Kidney (tissue), 14 donors: ENCODE results near the gene GPC2. TPM values are rescaled to one million over a fixed set of nuclear protein-coding genes. Genes with fewer than 3 reads are reported as not detected.
"Not testable (repeated sequence)": the region's sequence is repeated elsewhere in the genome, so short reads cannot be mapped to it uniquely, and the experiment has no call there.

ENCODE experiments used
- DNase-seq, 5 donors: peaks; one replicate each; pipeline ENCODE4 v3.0.0-alpha.2; 2013 to 2020
- FAIRE-seq: peaks from 2 replicates; lab custom pipeline; 2012; peaks lifted over from hg19 to GRCh38; lab: Jason Lieb, UNC
- H3K27ac ChIP-seq, 2 donors: one replicate each; pipeline ENCODE4 v1.7.0; 2013; ENCODE audit warnings: low read depth in 2 of 2, low read length in 2 of 2, inconsistent platforms in 1 of 2
- H3K27me3 ChIP-seq: one replicate; pipeline ENCODE4 v1.7.1; 2013; ENCODE audit warnings: low read length, inconsistent platforms; ENCODE audit not compliant: control insufficient read depth, insufficient read depth
- H3K36me3 ChIP-seq, 3 donors: one replicate each; pipeline versions ENCODE4 v1.7.0 to v1.7.1; 2013; ENCODE audit warnings: low read length in 3 of 3, control low read depth in 1 of 3, inconsistent platforms in 1 of 3; ENCODE audit not compliant: insufficient read depth in 3 of 3, control insufficient read depth in 2 of 3
- H3K4me1 ChIP-seq, 3 donors: one replicate each; pipeline versions ENCODE4 v1.7.0 to v1.7.1; 2013; ENCODE audit warnings: low read length in 3 of 3, inconsistent platforms in 1 of 3, low read depth in 1 of 3; ENCODE audit not compliant: control insufficient read depth in 2 of 3, insufficient read depth in 2 of 3
- H3K4me3 ChIP-seq, 3 donors: one replicate each; pipeline versions ENCODE4 v1.7.0 to v1.8.1; 2013; ENCODE audit warnings: low read length in 3 of 3, control low read depth in 1 of 3, inconsistent platforms in 1 of 3
- H3K9ac ChIP-seq, 3 donors: one replicate each; pipeline versions ENCODE4 v1.7.0 to v1.7.1; 2013; ENCODE audit warnings: low read length in 3 of 3, control low read depth in 1 of 3, inconsistent platforms in 1 of 3
- H3K9me3 ChIP-seq, 3 donors: one replicate each; pipeline versions ENCODE4 v1.7.0 to v1.7.1; 2013; ENCODE audit warnings: low read length in 3 of 3, control low read depth in 1 of 3, inconsistent platforms in 1 of 3; ENCODE audit not compliant: control insufficient read depth in 2 of 3, insufficient read depth in 1 of 3
- intact Hi-C: fragments of 100-400 bp; cut with DNase I; formaldehyde crosslinking; loops from one replicate; pipeline ENCODE4 v1.11.1; 2022
- polyA plus RNA-seq: library from polyadenylated mRNA; stranded (reverse); fragments of 350-450 nt; fragmentation: Illumina TruSeq; extraction: RNeasy Lipid Tissue Mini Kit (QIAGEN cat#74804); gene quantifications from one replicate; pipeline ENCODE4 v1.2.3, GENCODE V29; 2014; ENCODE audit warnings: low read depth, low replicate concordance; ENCODE audit not compliant: insufficient read depth
- total RNA-seq: library from RNA; stranded (reverse); fragmentation: NEBNext Ultra II Directional; extraction: Animal tissue kit (Norgen Biotek cat#: 25700); gene quantifications from one replicate; pipeline ENCODE4 v1.2.1, GENCODE V29; 2021
- TF ChIP-seq, protein P1 (sequence below): IDR thresholded peaks from 3 replicates; pipeline ENCODE4 v1.5.1; 2012; ENCODE audit warnings: mild to moderate bottlenecking, moderate library complexity, borderline replicate concordance; ENCODE audit not compliant: insufficient read depth; ENCODE audit errors: extremely low read depth
- donor health status: control.
- donor health status: control.
- donor health status: control.
- donor health status: control.
- donor health status: control.
- donor health status: DM: yes; HTN: yes; CAD: no.
- donor health status: Normal renal cell carcinoma (clear cell type).

The GPC2 gene
- total and polyA plus RNA-seq, 2 donors from 2014 or later, result 0.73 to 1.8 TPM

DNA sequence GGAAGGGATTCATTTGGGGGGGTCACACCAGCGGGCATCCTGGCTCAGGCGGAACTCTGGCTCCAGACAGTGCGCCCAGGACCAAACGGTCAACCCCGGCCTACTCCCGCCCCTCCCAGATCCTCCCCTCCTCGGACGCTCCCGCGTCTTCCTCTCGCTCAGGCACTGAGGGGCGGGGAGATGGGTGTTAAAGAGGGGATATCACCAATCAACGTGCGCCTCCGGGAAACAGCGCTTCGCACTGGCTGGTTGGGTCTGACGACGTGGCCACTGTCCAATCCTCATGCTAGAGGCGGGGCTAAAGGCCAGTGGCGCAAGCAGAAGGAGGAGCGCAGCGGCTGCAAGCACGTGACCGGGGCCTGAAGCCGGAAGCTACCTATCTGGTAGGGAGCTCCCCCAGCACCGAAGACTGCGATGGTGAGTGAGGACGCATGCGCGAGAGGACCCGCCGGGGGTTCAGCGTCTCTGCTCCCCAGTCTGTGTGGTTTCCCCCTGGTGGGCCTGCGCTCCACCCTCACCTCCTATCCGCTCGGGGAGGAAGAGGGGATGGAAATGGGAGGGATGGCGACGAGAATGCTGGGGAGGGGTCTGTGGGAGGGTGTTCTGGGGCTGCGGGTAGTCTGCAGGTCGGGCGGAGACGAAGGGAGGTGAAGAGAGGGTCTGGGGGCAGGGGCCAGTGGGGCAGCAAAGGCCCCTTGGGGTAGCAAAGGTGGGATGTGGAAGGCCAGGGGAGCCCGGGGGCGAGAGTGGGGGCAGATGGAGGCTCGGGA lies 28.4 kb downstream of the GPC2 start, which contains the start of gene LAMTOR4:
Gene LAMTOR4, plus strand, starts transcription at position 360 of the 770 bp plus-strand sequence. Its CDS starts 55 bp downstream, at position 415.
- peak; percentile 98 for FAIRE-seq
- intact Hi-C loops, result no loop called here
- no peaks in the 10 kb centered on the region for H3K9me3 ChIP-seq
- peak within 1 kb of the TSS; percentile 89 to 95 for H3K27ac ChIP-seq
- peaks cover 0 to 8% (median 3%) of the 10 kb centered on the region in 3 donors for H3K4me1 ChIP-seq
- H3K9ac ChIP-seq, result peak within 1 kb of the TSS; percentile 81 to 98 (median 98)
- peak; percentile 99 to 100 (median 99) for DNase-seq
- TF ChIP-seq, protein P1, sequence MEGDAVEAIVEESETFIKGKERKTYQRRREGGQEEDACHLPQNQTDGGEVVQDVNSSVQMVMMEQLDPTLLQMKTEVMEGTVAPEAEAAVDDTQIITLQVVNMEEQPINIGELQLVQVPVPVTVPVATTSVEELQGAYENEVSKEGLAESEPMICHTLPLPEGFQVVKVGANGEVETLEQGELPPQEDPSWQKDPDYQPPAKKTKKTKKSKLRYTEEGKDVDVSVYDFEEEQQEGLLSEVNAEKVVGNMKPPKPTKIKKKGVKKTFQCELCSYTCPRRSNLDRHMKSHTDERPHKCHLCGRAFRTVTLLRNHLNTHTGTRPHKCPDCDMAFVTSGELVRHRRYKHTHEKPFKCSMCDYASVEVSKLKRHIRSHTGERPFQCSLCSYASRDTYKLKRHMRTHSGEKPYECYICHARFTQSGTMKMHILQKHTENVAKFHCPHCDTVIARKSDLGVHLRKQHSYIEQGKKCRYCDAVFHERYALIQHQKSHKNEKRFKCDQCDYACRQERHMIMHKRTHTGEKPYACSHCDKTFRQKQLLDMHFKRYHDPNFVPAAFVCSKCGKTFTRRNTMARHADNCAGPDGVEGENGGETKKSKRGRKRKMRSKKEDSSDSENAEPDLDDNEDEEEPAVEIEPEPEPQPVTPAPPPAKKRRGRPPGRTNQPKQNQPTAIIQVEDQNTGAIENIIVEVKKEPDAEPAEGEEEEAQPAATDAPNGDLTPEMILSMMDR, result no peak
- H3K4me3 ChIP-seq, result peak within 1 kb of the TSS; percentile 88 to 98 (median 94)
- peaks cover 0 to 2% (median 0%) of the 10 kb centered on the region in 3 donors for H3K36me3 ChIP-seq
- no peaks in the 10 kb centered on the region for H3K27me3 ChIP-seq

DNA sequence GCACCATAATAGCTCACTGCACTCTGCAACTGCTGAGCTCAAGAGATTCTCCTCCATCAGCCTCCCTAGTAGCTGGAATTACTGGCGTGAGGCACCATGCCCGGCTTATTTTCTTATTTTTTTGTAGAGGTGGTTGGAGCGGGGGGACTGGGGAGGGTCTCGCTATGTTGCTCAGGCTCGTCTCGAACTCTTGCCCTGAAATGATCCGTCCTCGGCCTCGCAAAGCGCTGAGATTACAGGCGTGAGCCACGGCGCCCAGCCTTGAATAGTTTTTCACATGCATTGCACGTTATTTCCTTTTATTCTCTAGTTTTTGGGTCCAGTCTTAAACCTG lies 29.0 kb downstream of the GPC2 start:
- H3K27me3 ChIP-seq, result no peaks in the 10 kb centered on the region
- FAIRE-seq (no peak), DNase-seq (no peak)
- TF ChIP-seq, protein P1, result no peak
- intact Hi-C loops, result no loop called here
- no peaks in the 10 kb centered on the region for H3K9me3 ChIP-seq
- H3K36me3 ChIP-seq, result no peaks in the 10 kb centered on the region
- peak overlapping the region in 1 of 2 donors; percentile 38 for H3K27ac ChIP-seq
- peak overlapping the region; percentile 69 to 98 (median 79) for H3K4me3 ChIP-seq
- H3K9ac ChIP-seq, result peak overlapping the region; percentile 47 to 77 (median 55)
- H3K4me1 ChIP-seq, result peaks cover 0 to 8% (median 3%) of the 10 kb centered on the region in 3 donors

- Histone ChIP-seq H3K27ac (no peak overlapping the region), H3K9ac (no peak overlapping the region), H3K27me3 (no peaks in the 10 kb centered on the region)
Measured at GRCh38 chr7:100147278-100147677, 29.9 kb downstream of the GPC2 start.

GRCh38 chr7:100146350-100146749 lies 30.8 kb downstream of the GPC2 start:
- DNase-seq, H3K27ac ChIP-seq, H3K36me3 ChIP-seq, H3K4me1 ChIP-seq, H3K27me3 ChIP-seq, intact Hi-C loops, FAIRE-seq, H3K9ac ChIP-seq, H3K4me3 ChIP-seq, H3K9me3 ChIP-seq: not testable (repeated sequence)

More at GRCh38 chr7:100147278-100147677, 29.9 kb downstream of the GPC2 start:
- intact Hi-C loops, result no loop called here
- H3K36me3 ChIP-seq, result no peaks in the 10 kb centered on the region
- H3K4me3 ChIP-seq, result no peak overlapping the region
- no peak for DNase-seq
- no peak for FAIRE-seq
- TF ChIP-seq, protein P1, result no peak
- H3K9me3 ChIP-seq, result no peaks in the 10 kb centered on the region
- peaks cover 0 to 8% (median 3%) of the 10 kb centered on the region in 3 donors for H3K4me1 ChIP-seq
